DMS153 treated with DMSO at 0.1 percent for 48 hours (cell line): ENCODE data around the gene CLRN1.

Source experiments
- DNase-seq: peaks from one replicate; lab custom pipeline; 2025; ENCODE audit not compliant: unreplicated experiment; lab: John Stamatoyannopoulos, UW

Gene CLRN1

GRCh38 chr3:150878290-150878689 is 94.2 kb downstream of the CLRN1 start:
- no peak for DNase-seq

GRCh38 chr3:150877303-150877702 is 95.2 kb downstream of the CLRN1 start:
- no peak for DNase-seq

GRCh38 chr3:150876611-150877265 is 95.8 kb downstream of the CLRN1 start:
- DNase-seq, result no peak
